ENCODE measurements around the gene ZYX.

- no peak for TF ChIP-seq EP300 (IDR thresholded peaks at IDR 0.05; ENCODE audit: borderline replicate concordance in 1 of 2, low read depth in 1 of 2, low read length in 1 of 2)
- TF ChIP-seq ELF1 (IDR thresholded peaks at IDR 0.05): no peak
- no peak for TF ChIP-seq TAF1 (IDR thresholded peaks at IDR 0.05; ENCODE audit: borderline replicate concordance, low read depth, low read length)
- no peak for TF ChIP-seq NRF1 (IDR thresholded peaks at IDR 0.05; ENCODE audit: low read depth, low read length)
- no peak for TF ChIP-seq CTCF (IDR thresholded peaks at IDR 0.05)
- TF ChIP-seq JUND (IDR thresholded peaks at IDR 0.05): no peak
- TF ChIP-seq, protein P1, sequence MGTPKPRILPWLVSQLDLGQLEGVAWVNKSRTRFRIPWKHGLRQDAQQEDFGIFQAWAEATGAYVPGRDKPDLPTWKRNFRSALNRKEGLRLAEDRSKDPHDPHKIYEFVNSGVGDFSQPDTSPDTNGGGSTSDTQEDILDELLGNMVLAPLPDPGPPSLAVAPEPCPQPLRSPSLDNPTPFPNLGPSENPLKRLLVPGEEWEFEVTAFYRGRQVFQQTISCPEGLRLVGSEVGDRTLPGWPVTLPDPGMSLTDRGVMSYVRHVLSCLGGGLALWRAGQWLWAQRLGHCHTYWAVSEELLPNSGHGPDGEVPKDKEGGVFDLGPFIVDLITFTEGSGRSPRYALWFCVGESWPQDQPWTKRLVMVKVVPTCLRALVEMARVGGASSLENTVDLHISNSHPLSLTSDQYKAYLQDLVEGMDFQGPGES (IDR thresholded peaks at IDR 0.05; ENCODE audit: low read depth, low read length): no peak
- TF ChIP-seq MXI1 (IDR thresholded peaks at IDR 0.05; ENCODE audit: low read depth, low read length): no peak
- no peak for TF ChIP-seq REST (IDR thresholded peaks at IDR 0.05; ENCODE audit: low read depth, low read length)
- no peak for TF ChIP-seq RXRA (IDR thresholded peaks at IDR 0.05; ENCODE audit: borderline replicate concordance, low read depth)
- TF ChIP-seq POLR2AphosphoS5 (IDR thresholded peaks at IDR 0.05; ENCODE audit: low read depth, low read length): no peak
- no peak for TF ChIP-seq EZH2phosphoT487 (IDR thresholded peaks at IDR 0.05; ENCODE audit: borderline replicate concordance, low read depth)
- no peak for TF ChIP-seq YY1 (IDR thresholded peaks at IDR 0.05; ENCODE audit: low read depth)
- no peak for TF ChIP-seq GABPA (IDR thresholded peaks at IDR 0.05; ENCODE audit: low read depth)
Measured at GRCh38 chr7:143417734-143418383, 36.7 kb downstream of the ZYX start.
